ENCODE data around the gene SLC25A38.
"Not testable (repeated sequence)": the region's sequence is repeated elsewhere in the genome, so short reads cannot be mapped to it uniquely, and the experiment has no call there.

The SLC25A38 gene

GRCh38 chr3:39408493-39409372 is 25.6 kb downstream of the SLC25A38 start:
- DNase-seq, result no peak

- DNase-seq, result no peak
Measured at GRCh38 chr3:39409514-39410136, 26.5 kb downstream of the SLC25A38 start.

- DNase-seq, result no peak
Measured at GRCh38 chr3:39410893-39411292, 27.7 kb downstream of the SLC25A38 start.

- DNase-seq, result no peak
Measured at GRCh38 chr3:39412668-39413260, 29.6 kb downstream of the SLC25A38 start.

GRCh38 chr3:39413691-39414420 is 30.7 kb downstream of the SLC25A38 start:
- DNase-seq, result no peak

- no peak for DNase-seq
Measured at GRCh38 chr3:39414421-39414907, 31.3 kb downstream of the SLC25A38 start.

- DNase-seq, result not testable (repeated sequence)
Measured at GRCh38 chr3:39415302-39415701, 32.1 kb downstream of the SLC25A38 start.

GRCh38 chr3:39415983-39416382 is 32.8 kb downstream of the SLC25A38 start:
- DNase-seq, result no peak

GRCh38 chr3:39416998-39417397 is 33.8 kb downstream of the SLC25A38 start:
- not testable (repeated sequence) for DNase-seq

GRCh38 chr3:39418556-39419225 is 35.5 kb downstream of the SLC25A38 start:
- DNase-seq, result not testable (repeated sequence)

GRCh38 chr3:39419742-39420315 is 36.7 kb downstream of the SLC25A38 start:
- DNase-seq, result no peak

- DNase-seq, result no peak
Measured at GRCh38 chr3:39420543-39420942, 37.4 kb downstream of the SLC25A38 start.

GRCh38 chr3:39423436-39423970 is 40.3 kb downstream of the SLC25A38 start:
- DNase-seq, result no peak

GRCh38 chr3:39426312-39426711 is 43.1 kb downstream of the SLC25A38 start:
- DNase-seq, result no peak

GRCh38 chr3:39427506-39427905 is 44.3 kb downstream of the SLC25A38 start:
- no peak for DNase-seq

GRCh38 chr3:39428745-39429201 is 45.6 kb downstream of the SLC25A38 start:
- DNase-seq, result no peak

- DNase-seq, result no peak
Measured at GRCh38 chr3:39429466-39429865, 46.3 kb downstream of the SLC25A38 start.

GRCh38 chr3:39432342-39432741 is 49.2 kb downstream of the SLC25A38 start:
- DNase-seq, result no peak

- DNase-seq, result no peak
Measured at GRCh38 chr3:39433642-39434041, 50.5 kb downstream of the SLC25A38 start.

- DNase-seq, result no peak
Measured at GRCh38 chr3:39434574-39434973, 51.4 kb downstream of the SLC25A38 start.

GRCh38 chr3:39435006-39435748 is 52.0 kb downstream of the SLC25A38 start:
- DNase-seq, result no peak

Data from NCI-H526 (cell line).